GM21737 (cell line): Measurements from ENCODE around the gene KIAA1755.
"Not testable (repeated sequence)": the region's sequence is repeated elsewhere in the genome, so short reads cannot be mapped to it uniquely, and the experiment has no call there.

Experiments used
- ATAC-seq: cut with Tn5 transposase; IDR thresholded peaks from one replicate; pipeline ENCODE4 v1.9.1; 2021; ENCODE audit warnings: mild to moderate bottlenecking, moderate library complexity; ENCODE audit not compliant: unreplicated experiment

The KIAA1755 gene

GRCh38 chr20:38267901-38268514 lies 7.5 kb upstream of the KIAA1755 start:
- no peak for ATAC-seq

DNA sequence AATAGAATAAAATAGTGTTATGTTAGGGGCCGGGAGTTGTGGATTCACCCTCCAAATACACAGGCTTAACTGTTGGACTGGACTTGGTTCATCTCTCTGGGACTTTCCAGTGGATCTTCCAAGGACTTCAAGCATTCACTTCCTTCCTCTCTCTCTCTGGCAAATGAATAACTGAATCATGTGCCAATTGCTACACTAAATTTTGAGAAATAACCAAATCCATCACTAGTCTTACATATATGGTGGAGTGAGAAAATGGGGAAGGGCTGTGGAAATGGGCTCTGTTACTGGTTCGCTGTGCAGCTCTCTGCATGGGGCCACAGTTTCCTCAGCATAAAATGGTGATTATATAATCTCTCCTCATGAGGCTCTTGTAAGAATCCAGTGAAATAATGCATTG lies 6.8 kb upstream of the KIAA1755 start:
- ATAC-seq = no peak

DNA sequence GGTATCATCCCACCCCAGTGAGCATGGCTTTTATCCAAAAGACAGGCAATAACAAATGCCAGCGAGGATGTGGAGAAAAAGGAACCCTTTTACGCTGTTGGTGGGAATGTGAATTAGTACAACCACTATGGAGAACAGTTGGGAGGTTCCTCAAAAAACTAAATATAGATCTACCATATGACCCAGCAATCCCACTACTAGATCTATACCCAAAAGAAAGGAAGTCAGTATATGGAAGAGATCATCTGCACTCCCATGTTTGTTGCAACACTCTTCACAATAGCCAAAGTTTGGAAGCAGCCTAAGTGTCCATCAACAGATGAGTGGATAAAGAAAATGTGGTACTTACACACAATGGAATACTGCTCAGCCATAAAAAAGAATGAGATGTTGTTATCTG lies 5.9 kb upstream of the KIAA1755 start:
- ATAC-seq = no peak

DNA sequence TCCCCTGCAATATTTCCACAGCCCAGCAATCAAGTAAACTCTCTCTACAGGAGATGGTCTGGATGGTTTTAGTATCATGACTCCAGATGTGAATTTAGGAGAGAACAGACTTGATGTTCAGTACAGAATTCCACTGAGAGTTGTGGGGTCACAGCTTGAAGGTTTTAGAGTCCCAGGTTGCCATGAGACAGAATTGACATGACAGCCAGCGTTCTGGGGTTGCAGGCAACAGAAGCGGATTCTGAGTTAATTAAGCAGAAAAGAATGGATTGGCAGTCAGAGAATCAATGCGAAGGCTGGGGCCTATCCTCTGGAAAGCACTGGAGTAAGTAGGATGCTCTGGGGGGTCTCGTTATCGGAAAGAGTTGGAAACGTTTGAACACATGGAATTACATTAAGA lies 2.4 kb upstream of the KIAA1755 start:
- ATAC-seq = no peak

GRCh38 chr20:38261054-38261390 lies 487 bp upstream of the KIAA1755 start:
- ATAC-seq = no peak

GRCh38 chr20:38260025-38260377 lies 534 bp downstream of the KIAA1755 start:
- ATAC-seq = no peak

DNA sequence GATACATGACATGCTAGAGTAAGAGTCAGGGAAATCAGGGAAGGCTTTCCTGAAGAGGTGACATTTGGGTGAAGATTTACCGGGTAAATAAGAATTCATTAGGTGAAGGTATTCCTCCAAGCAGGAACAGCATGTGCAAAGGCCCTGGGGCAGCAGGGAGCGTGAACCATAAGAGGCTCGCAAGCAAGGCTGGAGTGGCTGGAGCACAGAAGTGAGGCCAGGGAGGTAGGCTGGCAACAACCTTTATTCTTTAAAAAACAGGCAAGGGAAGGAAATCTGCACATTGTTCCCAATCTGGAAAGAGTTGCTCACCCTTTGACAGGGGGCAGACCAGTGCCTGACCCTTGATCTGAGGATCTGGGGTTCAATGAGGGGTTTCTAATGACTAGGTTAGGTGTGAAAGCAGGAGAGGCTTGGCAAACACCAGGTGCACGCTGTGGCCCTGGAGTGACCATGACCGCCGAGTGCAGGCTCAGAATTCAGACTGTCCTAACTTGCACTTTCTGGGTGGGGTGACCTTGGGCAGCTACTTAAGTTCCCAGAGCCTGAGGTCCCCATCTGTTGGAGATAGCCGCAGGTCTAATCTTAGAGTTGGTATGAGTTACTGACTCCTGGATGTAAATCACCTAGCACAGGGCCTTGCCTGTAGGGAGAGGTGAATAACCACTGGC lies 1.9 kb downstream of the KIAA1755 start:
- ATAC-seq = no peak

DNA sequence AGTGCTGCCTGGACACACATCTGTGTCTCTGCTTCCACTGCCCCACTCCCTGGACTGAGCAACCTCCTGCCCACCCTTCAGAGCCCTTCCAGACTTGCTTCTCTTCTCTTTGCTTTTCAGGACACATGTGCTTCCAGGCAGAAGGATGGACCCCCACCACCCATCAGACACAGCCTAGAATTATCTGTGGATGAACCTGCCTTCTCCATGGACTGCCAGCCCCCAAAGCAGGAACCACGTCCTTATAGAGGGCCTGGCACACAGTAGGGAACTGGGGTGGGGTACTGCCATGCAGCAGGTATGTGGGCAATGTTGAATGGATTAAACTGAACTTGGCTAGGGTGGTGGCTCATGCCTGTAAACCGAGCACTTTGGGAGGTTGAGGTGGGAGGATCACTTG lies 3.6 kb downstream of the KIAA1755 start:
- no peak for ATAC-seq

GRCh38 chr20:38256021-38256420 lies 4.5 kb downstream of the KIAA1755 start:
- no peak for ATAC-seq

DNA sequence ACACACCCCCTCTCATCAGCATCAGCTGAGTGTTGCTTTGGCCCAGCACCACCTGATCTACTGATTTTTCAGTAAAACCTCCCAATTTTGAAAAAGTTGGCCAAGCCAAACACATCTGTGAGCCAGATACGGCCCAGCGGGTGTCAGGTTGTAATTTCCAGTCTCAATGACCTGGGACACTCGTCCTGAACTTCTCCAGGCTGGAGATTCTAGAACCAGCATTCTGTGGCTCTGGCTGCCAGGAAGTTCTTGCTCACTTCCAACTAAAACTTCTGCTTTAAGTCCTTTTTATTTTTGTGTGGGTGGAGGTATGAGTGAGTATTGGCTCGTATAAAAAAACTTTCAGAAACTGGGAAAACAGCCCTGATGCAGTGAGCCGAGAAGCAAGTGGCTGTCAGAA lies 5.1 kb downstream of the KIAA1755 start:
- no peak for ATAC-seq

DNA sequence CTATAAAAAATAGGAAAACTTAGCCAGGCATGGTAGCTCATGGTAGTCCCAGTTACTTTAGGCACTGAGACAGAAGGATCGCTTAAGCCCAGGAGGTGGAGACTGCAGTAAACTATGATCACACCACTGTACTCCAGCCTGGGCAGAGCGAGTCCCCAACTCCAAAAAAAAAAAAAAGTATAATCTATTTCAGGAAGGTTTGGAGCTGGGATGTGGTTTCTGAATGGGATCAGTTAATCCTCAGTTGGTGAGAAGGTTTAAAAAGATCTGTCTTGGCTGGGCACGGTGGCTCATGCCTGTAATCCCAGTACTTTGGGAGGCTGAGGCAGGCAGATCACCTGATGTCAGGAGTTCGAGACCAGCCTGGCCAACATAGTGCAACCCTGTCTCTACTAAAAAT lies 5.9 kb downstream of the KIAA1755 start:
- not testable (repeated sequence) for ATAC-seq

DNA sequence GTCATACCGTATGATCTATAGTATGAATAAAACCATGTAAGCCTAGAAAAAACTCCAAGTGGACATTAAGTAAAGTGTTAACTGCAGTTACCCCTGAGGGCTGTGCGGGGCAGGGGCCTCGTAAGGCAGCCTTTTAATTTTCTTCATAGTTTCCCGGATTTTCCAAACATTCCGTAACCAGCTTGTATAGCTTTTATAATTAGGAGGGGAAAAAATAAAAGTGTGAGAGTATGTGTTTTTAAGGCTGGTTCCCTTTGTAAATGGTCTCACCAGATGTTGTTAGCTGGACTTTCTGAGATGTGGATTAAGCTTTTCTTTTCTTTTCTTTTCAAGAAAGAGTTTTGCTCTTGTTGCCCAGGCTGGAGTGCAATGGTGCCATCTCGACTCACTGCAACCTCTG lies 7.0 kb downstream of the KIAA1755 start:
- ATAC-seq = no peak

- ATAC-seq = no peak
These were observed 7.9 kb downstream of the KIAA1755 start for GRCh38 chr20:38252292-38253288.

DNA sequence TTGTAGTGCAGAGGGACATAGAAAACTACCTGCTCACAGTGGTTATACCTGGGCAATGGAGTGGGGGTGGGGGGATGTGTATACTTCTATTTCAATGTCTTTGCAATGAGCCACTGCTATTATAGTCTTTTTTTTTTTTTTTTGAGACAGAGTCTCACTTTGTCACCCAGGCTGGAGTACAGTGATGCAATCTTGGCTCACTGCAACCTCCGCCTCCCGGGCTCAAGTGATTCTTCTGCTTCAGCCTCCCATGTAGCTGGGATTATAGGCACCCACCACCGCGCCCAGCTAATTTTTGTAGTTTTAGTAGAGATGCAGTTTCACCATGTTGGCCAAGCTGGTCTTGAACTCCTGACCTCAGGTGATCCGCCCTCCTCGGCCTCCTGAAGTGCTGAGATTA lies 9.1 kb downstream of the KIAA1755 start:
- not testable (repeated sequence) for ATAC-seq

GRCh38 chr20:38250609-38251008 lies 9.9 kb downstream of the KIAA1755 start:
- no peak for ATAC-seq

GRCh38 chr20:38249536-38250310 lies 10.8 kb downstream of the KIAA1755 start:
- ATAC-seq = no peak

- no peak for ATAC-seq
These were observed 12.4 kb downstream of the KIAA1755 start for GRCh38 chr20:38248133-38248532.

DNA sequence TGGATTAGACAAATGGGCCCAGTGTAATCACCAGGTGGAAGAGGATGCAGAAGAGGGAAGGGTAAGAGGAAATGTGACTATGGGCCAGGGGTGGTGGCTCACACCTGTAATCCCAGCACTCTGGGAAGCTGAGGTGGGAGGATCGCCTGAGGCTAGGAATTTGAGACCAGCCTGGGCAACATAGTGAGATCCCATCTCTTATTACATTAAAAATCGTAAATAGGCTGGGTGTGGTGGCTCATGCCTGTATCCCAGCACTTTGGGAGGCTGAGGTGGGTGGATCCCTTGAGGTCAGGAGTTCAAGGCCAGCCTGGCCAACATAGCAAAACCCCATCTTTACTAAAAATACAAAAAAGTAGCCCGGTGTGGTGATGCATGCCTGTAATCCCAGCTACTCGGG lies 12.8 kb downstream of the KIAA1755 start:
- ATAC-seq = not testable (repeated sequence)

DNA sequence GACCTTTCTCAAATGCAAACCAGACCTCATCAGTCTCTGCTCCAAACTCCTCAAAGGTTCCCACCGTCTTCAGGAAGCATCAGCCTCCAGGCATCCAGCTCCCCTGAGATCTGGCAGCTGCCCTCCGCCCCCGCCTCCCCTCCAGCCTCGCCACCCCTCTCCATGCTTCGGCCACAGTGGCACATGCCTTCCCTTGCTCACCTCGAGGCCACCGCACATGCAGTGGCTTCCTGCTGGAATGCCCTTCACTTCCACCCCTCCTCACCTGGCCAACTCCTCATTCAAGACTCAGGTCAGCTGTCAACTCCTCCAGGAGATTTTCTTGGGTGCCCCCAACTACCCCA lies 13.4 kb downstream of the KIAA1755 start:
- ATAC-seq = no peak

DNA sequence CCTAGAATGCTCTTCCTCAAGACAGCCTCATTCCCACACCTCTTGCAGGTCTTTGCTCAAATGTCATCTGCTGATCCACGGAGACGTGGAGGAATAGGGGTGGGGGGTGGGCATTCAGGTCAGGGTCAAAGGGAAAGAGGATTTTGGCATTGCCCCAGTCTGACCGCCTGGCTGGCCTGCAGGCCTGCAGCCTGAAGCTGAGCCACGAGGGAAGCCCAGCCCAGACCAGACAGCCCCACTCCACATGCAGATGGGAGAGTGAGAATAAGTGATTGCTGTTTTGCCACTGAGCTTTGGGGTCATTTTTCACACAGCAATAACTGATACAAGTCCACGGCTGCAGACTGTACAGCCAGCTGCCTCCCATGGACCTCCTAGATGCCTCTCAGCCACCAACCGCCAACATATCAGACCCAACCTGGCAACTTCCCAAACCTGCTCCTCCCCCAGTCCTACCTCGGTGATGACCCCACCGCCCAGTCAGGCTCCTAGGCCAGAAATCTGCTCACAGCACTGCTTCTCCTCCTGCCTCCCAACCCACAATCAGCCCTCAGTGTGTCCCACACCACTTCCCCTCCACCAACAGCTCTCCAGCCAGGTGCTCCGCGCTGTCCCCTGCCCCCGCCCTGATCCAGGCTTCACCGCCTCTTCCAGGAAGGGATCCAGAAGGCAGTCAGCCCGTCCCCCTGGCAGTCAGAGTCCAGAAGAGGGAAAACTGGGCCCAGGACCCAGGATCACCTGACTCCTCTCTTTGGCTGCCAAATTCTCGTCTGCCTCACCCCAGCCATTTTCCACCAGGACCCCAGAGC lies 14.0 kb downstream of the KIAA1755 start:
- no peak for ATAC-seq
